ENCODE data around the gene ACOXL.

Gene ACOXL

GRCh38 chr2:111160758-111161157 lies 428.4 kb downstream of the ACOXL start:
- Histone ChIP-seq H3K27me3 (ENCODE audit: control insufficient read depth, insufficient read depth, low read length, poor library complexity, severe bottlenecking) (no peaks in the 10 kb centered on the region), H3K9me3 (ENCODE audit: control insufficient read depth, low read length) (no peaks in the 10 kb centered on the region), H3K4me1 (ENCODE audit: control insufficient read depth, insufficient read depth, low read length) (peaks cover 17% of the 10 kb centered on the region), H3K27ac (ENCODE audit: insufficient read depth, low read depth, low read length, poor library complexity, severe bottlenecking) (no peak overlapping the region), H3K4me3 (ENCODE audit: insufficient read depth, low read depth, low read length) (no peak overlapping the region), H3K36me3 (ENCODE audit: control insufficient read depth, insufficient read depth, low read length) (peaks cover 17% of the 10 kb centered on the region)
- WGBS, 2 experiments: 98% methylated on average over 3 of the region's 3 CpGs

DNA sequence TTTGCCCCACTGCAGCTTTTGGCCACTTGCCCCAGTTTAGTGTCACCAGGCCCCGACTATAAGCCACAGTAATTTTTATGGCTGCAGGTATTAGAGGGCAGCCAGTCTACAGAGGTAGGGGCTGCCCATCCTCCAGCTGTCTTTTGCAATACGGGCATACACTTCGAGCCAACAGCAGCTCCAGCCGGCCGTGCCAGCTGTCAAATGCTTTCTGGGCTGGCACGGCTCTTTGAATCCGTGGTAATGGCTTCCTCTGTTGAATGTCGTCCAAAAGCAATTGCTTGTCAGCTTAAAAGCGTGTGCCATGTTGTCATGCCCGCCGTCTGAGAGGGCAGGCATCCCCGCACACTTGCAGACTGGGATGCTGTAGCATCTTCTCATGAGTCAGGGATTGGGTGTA lies 429.6 kb downstream of the ACOXL start:
- Histone ChIP-seq H3K4me3 (ENCODE audit: insufficient read depth, low read depth, low read length) (no peak overlapping the region), H3K27me3 (ENCODE audit: control insufficient read depth, insufficient read depth, low read length, poor library complexity, severe bottlenecking) (no peaks in the 10 kb centered on the region), H3K36me3 (ENCODE audit: control insufficient read depth, insufficient read depth, low read length) (peaks cover 24% of the 10 kb centered on the region), H3K4me1 (ENCODE audit: control insufficient read depth, insufficient read depth, low read length) (peaks cover 17% of the 10 kb centered on the region), H3K9me3 (ENCODE audit: control insufficient read depth, low read length) (no peaks in the 10 kb centered on the region), H3K27ac (ENCODE audit: insufficient read depth, low read depth, low read length, poor library complexity, severe bottlenecking) (no peak overlapping the region)
- 89 to 92% methylated on average over 12 of the region's 12 CpGs for WGBS, 2 experiments

- 88 to 89% methylated on average over 11 of the region's 12 CpGs for WGBS, 2 experiments
- Histone ChIP-seq H3K27me3 (ENCODE audit: control insufficient read depth, insufficient read depth, low read length, poor library complexity, severe bottlenecking) (no peaks in the 10 kb centered on the region), H3K4me3 (ENCODE audit: insufficient read depth, low read depth, low read length) (no peak overlapping the region), H3K4me1 (ENCODE audit: control insufficient read depth, insufficient read depth, low read length) (peaks cover 17% of the 10 kb centered on the region), H3K36me3 (ENCODE audit: control insufficient read depth, insufficient read depth, low read length) (peaks cover 24% of the 10 kb centered on the region), H3K27ac (ENCODE audit: insufficient read depth, low read depth, low read length, poor library complexity, severe bottlenecking) (no peak overlapping the region), H3K9me3 (ENCODE audit: control insufficient read depth, low read length) (no peaks in the 10 kb centered on the region)
These were observed 430.5 kb downstream of the ACOXL start for GRCh38 chr2:111162718-111163331.

DNA sequence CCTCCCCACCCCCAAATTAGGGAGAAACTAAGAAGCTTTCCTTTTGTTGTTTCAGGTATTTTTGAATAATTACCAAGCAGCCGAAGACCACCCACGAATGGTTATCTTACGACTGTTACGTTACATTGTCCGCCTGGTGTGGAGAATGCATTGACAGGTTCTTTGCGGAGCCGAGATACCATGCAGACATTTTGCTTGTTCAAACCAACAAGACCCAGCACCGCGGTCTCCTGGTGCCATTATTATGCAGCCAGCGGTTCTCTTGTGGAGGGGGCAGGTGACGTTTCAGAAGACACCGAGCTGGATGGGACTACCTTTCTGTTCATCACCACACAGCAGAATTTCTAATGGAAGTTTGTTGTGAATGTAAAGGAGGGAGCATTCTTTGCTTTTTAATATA lies 431.7 kb downstream of the ACOXL start:
- WGBS, 2 experiments: 58 to 60% methylated on average over 10 to 12 of the region's 12 CpGs
- Histone ChIP-seq H3K27ac (ENCODE audit: insufficient read depth, low read depth, low read length, poor library complexity, severe bottlenecking) (no peak overlapping the region), H3K9me3 (ENCODE audit: control insufficient read depth, low read length) (no peaks in the 10 kb centered on the region), H3K27me3 (ENCODE audit: control insufficient read depth, insufficient read depth, low read length, poor library complexity, severe bottlenecking) (no peaks in the 10 kb centered on the region), H3K4me1 (ENCODE audit: control insufficient read depth, insufficient read depth, low read length) (peaks cover 17% of the 10 kb centered on the region), H3K4me3 (ENCODE audit: insufficient read depth, low read depth, low read length) (no peak overlapping the region), H3K36me3 (ENCODE audit: control insufficient read depth, insufficient read depth, low read length) (peaks cover 24% of the 10 kb centered on the region)

DNA sequence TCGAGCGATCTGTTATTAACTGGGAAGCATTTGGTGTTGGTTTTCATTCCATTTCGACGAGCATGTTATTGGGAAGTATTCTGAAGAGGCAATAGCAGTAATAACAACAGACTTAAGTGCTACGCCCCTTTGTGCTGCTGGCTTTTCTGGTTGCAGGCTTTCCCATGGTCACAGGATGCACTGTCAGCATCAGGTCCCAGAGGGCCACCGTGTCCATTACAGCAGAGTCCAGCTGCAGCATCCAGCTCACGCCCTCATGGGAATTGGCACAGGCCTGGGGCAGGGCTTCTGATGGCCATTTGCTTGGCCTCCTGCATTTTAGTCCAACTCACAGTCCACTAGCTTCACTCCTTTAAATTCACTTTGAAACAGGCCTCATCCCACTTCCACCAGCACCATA lies 432.7 kb downstream of the ACOXL start:
- WGBS, 2 experiments: 93 to 94% methylated on average over 7 of the region's 7 CpGs
- H3K36me3 ChIP-seq (ENCODE audit: control insufficient read depth, insufficient read depth, low read length): peaks cover 20% of the 10 kb centered on the region
- no peaks in the 10 kb centered on the region for H3K9me3 ChIP-seq (ENCODE audit: control insufficient read depth, low read length)
- no peak overlapping the region for H3K4me3 ChIP-seq (ENCODE audit: insufficient read depth, low read depth, low read length)
- peaks cover 17% of the 10 kb centered on the region for H3K4me1 ChIP-seq (ENCODE audit: control insufficient read depth, insufficient read depth, low read length)
- H3K27ac ChIP-seq (ENCODE audit: insufficient read depth, low read depth, low read length, poor library complexity, severe bottlenecking): no peak overlapping the region
- no peaks in the 10 kb centered on the region for H3K27me3 ChIP-seq (ENCODE audit: control insufficient read depth, insufficient read depth, low read length, poor library complexity, severe bottlenecking)

- Histone ChIP-seq H3K27ac (ENCODE audit: insufficient read depth, low read depth, low read length, poor library complexity, severe bottlenecking) (no peak overlapping the region), H3K36me3 (ENCODE audit: control insufficient read depth, insufficient read depth, low read length) (peaks cover 15% of the 10 kb centered on the region)
- 90 to 94% methylated on average over 5 of the region's 5 CpGs for WGBS, 2 experiments
These were observed 433.7 kb downstream of the ACOXL start for GRCh38 chr2:111166115-111166514.

GRCh38 chr2:111167076-111167862 lies 434.9 kb downstream of the ACOXL start:
- 91% methylated on average over 8 to 9 of the region's 9 CpGs for WGBS, 2 experiments

More at GRCh38 chr2:111166115-111166514, 433.7 kb downstream of the ACOXL start:
- Histone ChIP-seq H3K27me3 (ENCODE audit: control insufficient read depth, insufficient read depth, low read length, poor library complexity, severe bottlenecking) (no peaks in the 10 kb centered on the region), H3K4me3 (ENCODE audit: insufficient read depth, low read depth, low read length) (no peak overlapping the region), H3K4me1 (ENCODE audit: control insufficient read depth, insufficient read depth, low read length) (peaks cover 18% of the 10 kb centered on the region), H3K9me3 (ENCODE audit: control insufficient read depth, low read length) (no peaks in the 10 kb centered on the region)

GRCh38 chr2:111167863-111168162 lies 435.4 kb downstream of the ACOXL start:
- 96% methylated on average over 4 of the region's 4 CpGs for whole genome bisulfite sequencing, 2 experiments
- peaks cover 7% of the 10 kb centered on the region for H3K36me3 ChIP-seq (ENCODE audit: control insufficient read depth, insufficient read depth, low read length)

More at GRCh38 chr2:111167076-111167862, 434.9 kb downstream of the ACOXL start:
- peaks cover 19% of the 10 kb centered on the region for H3K4me1 ChIP-seq (ENCODE audit: control insufficient read depth, insufficient read depth, low read length)
- H3K27me3 ChIP-seq (ENCODE audit: control insufficient read depth, insufficient read depth, low read length, poor library complexity, severe bottlenecking): no peaks in the 10 kb centered on the region
- no peak overlapping the region for H3K4me3 ChIP-seq (ENCODE audit: insufficient read depth, low read depth, low read length)
- no peaks in the 10 kb centered on the region for H3K9me3 ChIP-seq (ENCODE audit: control insufficient read depth, low read length)
- H3K36me3 ChIP-seq (ENCODE audit: control insufficient read depth, insufficient read depth, low read length): peaks cover 7% of the 10 kb centered on the region
- H3K27ac ChIP-seq (ENCODE audit: insufficient read depth, low read depth, low read length, poor library complexity, severe bottlenecking): no peak overlapping the region

More at GRCh38 chr2:111167863-111168162, 435.4 kb downstream of the ACOXL start:
- H3K27ac ChIP-seq (ENCODE audit: insufficient read depth, low read depth, low read length, poor library complexity, severe bottlenecking): no peak overlapping the region
- no peaks in the 10 kb centered on the region for H3K27me3 ChIP-seq (ENCODE audit: control insufficient read depth, insufficient read depth, low read length, poor library complexity, severe bottlenecking)
- no peak overlapping the region for H3K4me3 ChIP-seq (ENCODE audit: insufficient read depth, low read depth, low read length)
- H3K9me3 ChIP-seq (ENCODE audit: control insufficient read depth, low read length): no peaks in the 10 kb centered on the region
- H3K4me1 ChIP-seq (ENCODE audit: control insufficient read depth, insufficient read depth, low read length): peaks cover 15% of the 10 kb centered on the region

All from ectodermal cell (in vitro differentiated cells).